GM21619 (cell line): ENCODE measurements around the gene OR4S1.
"Not testable (repeated sequence)": the region's sequence is repeated elsewhere in the genome, so short reads cannot be mapped to it uniquely, and the experiment has no call there.

Experiments used
- ATAC-seq: cut with Tn5 transposase; IDR thresholded peaks from one replicate; pipeline ENCODE4 v1.9.1; 2021; ENCODE audit not compliant: unreplicated experiment

Gene OR4S1

GRCh38 chr11:48305923-48306322 is at the start of gene OR4S1:
Gene OR4S1, plus strand, starts transcription at chr11:48306223. Its CDS starts 0 bp downstream, at chr11:48306223.
- no peak for ATAC-seq

- no peak for ATAC-seq
Measured at GRCh38 chr11:48261600-48261999, 44.4 kb upstream of the OR4S1 start.

- no peak for ATAC-seq
Measured at GRCh38 chr11:48263423-48263911, 42.6 kb upstream of the OR4S1 start, which contains the start of gene OR4X1. Gene OR4X1, plus strand, starts transcription at chr11:48263861. Its CDS starts 0 bp downstream, at chr11:48263861.

- no peak for ATAC-seq
Measured at GRCh38 chr11:48270621-48271020, 35.4 kb upstream of the OR4S1 start.

GRCh38 chr11:48272606-48273005 is 33.4 kb upstream of the OR4S1 start:
- no peak for ATAC-seq

- ATAC-seq: no peak
Measured at GRCh38 chr11:48307760-48308386, 1.9 kb downstream of the OR4S1 start.

- not testable (repeated sequence) for ATAC-seq
Measured at GRCh38 chr11:48313590-48313989, 7.6 kb downstream of the OR4S1 start.

GRCh38 chr11:48319813-48320212 is 13.8 kb downstream of the OR4S1 start:
- ATAC-seq: not testable (repeated sequence)

GRCh38 chr11:48324620-48325019 is 18.6 kb downstream of the OR4S1 start, which contains the start of gene OR4C3:
Gene OR4C3, plus strand, starts transcription at chr11:48324920. Its CDS starts 102 bp downstream, at chr11:48325022.
- ATAC-seq: not testable (repeated sequence)

- no peak for ATAC-seq
Measured at GRCh38 chr11:48341466-48341865, 35.4 kb downstream of the OR4S1 start.

GRCh38 chr11:48342505-48342904 is 36.5 kb downstream of the OR4S1 start:
- not testable (repeated sequence) for ATAC-seq

- not testable (repeated sequence) for ATAC-seq
Measured at GRCh38 chr11:48346286-48346685, 40.3 kb downstream of the OR4S1 start.

GRCh38 chr11:48354013-48354412 is 48.0 kb downstream of the OR4S1 start:
- ATAC-seq: no peak

- no peak for ATAC-seq
Measured at GRCh38 chr11:48354677-48355076, 48.7 kb downstream of the OR4S1 start.
